HG02852 (cell line): ENCODE measurements around the gene SYTL3.
A peak's percentile ranks its signal among the peaks of the same experiment; 100 is the strongest.
"Not testable (repeated sequence)": the region's sequence is repeated elsewhere in the genome, so short reads cannot be mapped to it uniquely, and the experiment has no call there.

ENCODE experiments used
- ATAC-seq: cut with Tn5 transposase; IDR thresholded peaks from one replicate; pipeline ENCODE4 v1.9.1; 2021; ENCODE audit warnings: mild to moderate bottlenecking, moderate library complexity; ENCODE audit not compliant: unreplicated experiment

SYTL3 gene

DNA sequence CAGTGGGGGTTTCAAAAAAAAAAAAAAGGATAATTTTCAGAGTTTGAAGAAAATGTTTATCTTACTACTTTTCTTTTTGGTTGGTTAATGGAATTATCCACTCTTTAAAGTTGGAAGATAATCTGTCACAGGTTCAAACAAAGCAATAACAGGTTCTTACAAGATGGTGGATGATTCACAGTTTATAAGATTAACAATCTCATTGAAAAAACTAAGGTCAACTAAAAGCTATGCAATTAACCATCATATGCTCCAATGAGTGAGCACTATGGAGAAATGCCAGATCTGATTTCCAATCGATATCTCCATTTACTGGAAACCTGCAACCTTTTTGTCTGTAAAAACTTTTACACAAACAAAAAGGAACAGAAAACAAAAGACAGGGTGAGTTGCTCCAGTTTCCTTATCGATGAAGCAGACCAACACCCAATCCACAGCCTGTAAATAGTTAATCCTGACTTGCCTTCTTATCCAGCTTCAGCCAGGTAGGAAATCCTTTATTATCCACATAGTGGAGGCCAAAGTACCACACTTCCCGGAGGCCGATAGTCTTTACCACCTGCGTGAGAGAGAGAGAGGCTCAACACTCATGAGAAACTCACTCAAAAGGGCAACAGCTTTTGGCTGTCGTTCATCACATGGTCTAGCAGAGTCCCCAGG is 136.9 kb downstream of the SYTL3 start:
- ATAC-seq: no peak

DNA sequence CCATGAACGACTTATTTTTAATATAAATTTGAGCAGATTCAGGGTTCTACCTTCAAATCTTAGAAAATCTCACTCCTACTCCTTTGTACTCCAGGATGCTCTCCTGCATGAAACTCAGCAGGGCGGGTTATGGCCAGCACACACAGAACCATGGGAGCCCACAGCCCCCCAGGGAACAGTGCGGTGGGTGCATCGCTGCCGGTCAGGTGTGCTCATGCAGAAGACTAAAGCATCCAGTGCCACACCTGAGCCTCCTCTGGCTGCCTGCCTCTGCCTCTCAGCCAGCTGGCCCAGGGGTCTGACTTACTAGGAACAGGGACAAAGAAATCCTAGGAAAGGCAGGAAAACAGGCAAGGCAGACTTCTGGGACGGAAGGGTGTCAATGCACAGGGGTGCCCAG is 137.5 kb downstream of the SYTL3 start:
- ATAC-seq: no peak

DNA sequence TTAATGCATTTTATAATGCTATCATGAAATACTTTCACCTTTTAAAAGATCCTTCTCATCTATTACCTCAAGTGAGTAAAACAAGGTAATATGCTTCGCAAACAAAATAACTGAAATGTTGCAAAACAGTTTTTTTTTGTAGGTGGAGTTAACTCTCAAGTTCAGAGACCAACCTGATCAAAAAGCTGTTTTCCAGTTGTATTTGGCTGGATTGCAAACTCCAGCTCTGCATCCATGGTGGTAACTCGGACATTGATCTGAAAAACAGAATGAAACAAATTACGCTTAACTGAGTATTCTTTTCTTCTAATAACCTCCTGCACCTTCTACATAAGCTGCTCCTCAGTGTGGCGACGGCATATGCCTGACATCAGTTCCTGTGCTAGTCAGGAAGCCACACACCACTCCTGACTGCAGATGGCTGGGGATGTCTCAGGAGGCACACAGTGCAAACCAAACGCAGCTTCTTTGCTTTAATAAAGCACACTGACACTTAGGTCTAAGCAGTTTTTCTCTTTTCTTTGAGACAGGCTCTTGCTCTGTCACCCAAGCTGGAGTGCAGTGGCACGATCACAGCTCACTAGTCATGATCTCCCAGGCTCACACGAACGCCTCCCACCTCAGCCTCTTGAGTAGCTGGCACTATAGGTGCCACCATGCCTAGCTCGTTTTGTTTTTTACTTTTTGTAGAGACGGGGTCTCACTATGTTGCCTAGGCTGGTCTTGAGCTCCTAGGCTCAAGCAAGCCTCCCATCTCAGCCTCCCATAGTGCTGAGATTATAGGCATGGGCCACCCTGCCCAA is 139.5 kb downstream of the SYTL3 start:
- peak; percentile 38 for ATAC-seq

DNA sequence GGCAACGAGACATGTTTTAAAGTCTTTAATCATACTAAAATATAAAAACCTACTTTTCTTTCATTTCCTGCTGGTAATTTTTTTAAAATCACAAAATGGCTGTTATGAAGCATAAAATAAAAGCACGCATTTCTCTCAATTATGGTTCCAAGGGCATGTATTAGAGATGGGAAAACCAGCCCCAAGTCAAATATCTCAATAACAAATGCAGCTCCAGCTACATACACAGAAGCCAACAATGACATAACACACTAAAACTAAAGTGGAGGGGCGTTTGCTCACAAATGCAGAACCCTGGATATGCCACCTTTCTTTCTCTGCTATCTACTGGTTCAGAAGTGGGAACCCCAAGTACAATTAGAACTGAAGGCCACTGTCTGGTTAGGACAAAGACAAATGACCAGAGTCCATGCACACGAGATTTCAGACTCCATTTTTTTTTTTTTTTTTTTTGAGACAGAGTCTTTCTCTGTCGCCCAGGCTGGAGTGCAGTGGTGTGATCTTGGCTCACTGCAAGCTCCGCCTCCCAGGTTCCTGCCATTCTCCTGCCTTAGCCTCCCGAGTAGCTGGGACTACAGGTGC is 141.5 kb downstream of the SYTL3 start:
- ATAC-seq: no peak

DNA sequence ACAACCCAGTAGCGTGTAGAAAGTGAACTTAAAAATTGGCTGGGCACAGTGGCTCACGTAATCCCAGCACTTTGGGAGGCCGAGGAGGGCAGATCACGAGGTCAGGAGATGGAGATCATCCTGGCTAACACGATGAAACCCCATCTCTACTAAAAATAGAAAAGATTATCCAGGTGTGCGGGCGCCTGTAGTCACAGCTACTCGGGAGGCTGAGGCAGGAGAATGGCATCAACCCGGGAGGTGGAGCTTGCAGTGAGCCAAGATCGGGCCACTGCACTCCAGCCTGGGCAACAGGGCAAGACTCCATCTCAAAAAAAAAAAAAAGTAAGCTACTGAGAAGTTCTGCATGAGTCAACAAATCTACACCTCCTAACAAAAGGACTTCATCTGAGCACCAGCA is 142.7 kb downstream of the SYTL3 start:
- not testable (repeated sequence) for ATAC-seq

DNA sequence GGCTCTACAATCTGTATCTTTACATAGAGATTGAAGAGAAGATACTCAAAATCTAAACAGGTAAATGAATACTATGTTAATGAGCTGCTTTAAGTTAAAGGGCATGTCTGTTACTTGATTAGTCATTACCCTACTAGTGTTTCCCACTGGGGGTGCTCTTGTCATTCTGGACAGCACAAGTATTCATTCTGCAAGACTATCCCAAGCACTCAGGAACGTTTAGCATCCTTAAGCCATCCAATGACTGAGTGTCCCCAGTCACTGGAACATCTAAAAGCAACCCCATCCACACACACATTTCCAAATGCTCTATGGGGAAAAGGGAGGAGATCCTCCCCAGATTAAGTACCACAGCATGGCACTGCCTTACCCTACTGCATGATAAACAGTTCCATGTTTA is 143.6 kb downstream of the SYTL3 start:
- ATAC-seq: peak; percentile 58

DNA sequence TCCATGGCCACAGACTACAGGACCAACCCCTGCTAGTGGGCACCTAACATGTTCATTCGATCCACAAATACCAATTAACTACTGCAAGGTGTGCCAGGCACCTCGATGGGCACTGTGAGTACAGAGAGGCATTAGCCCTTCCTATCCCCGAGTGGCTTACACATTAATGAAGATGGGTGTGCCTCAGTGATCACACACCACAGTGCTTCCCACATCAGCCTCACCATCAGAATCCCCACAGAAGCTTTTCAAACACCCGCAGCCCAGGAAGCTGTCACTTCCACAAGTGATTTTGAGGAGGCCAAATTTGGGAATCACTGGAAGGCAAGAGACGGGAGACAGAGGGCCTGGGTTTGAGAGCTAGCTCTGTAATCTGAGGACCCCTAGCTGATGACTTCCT is 145.7 kb downstream of the SYTL3 start:
- no peak for ATAC-seq

DNA sequence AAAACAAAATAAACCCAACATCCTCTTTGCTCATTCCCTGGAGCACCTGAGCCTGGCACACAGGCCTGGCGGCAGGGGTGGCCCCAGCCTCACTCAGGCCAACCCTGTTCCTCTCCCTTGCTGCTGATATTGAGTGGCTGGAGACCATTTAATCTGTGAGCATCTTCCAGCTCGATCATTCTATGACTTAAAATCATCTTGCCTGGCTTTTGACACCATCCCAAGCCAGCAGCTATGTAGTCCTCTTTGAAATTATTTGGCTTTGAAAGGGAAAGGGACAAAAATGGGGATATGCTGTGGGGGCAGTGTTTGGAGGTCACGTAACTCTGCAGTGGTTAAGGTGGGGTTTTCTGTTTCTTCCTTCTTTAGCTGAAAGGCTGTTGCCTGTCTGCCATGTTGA is 146.5 kb downstream of the SYTL3 start:
- no peak for ATAC-seq

DNA sequence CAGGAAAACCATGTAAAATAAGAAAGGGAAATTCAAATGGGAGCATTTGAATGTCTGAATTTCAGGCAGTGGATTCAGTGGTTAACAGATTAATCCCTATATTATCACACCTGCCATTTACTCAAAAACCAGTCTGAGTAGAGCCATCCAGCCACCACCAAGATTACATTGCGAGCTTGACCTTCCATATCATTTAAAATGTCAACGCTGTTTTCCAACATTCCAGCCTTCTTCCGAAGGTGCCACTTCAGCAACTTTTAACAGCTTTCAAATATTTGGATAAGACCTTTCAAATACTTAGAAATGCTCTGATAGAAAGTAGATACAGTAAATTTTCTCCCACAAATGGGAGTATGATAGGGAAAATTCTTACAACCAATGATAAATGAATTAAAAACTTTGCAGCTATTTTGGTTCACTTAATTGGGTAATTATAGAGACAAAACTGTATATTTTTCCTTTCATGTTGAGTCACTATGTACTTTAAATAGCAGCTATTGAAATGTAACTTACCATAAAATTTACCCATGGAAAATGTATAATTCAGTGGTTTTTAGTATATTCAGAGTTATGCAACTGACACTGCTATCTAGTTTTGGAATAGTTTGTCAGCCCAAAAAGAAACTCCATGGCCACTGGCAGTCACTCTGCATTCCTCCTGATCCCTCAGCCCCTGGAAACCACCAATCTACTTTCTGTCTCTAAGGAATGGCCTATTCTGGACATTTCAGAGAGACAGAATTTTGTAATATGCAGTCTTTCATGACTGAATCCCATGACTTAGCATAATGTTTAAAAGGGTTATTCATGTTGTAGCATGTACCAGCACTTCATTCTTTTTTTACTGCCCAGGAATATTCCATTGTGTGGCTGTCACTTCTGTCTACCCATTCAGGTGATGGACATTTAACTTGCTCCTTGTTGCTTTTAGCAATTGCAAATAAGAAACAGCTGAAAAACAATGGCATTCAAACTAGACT is 147.8 kb downstream of the SYTL3 start:
- no peak for ATAC-seq

DNA sequence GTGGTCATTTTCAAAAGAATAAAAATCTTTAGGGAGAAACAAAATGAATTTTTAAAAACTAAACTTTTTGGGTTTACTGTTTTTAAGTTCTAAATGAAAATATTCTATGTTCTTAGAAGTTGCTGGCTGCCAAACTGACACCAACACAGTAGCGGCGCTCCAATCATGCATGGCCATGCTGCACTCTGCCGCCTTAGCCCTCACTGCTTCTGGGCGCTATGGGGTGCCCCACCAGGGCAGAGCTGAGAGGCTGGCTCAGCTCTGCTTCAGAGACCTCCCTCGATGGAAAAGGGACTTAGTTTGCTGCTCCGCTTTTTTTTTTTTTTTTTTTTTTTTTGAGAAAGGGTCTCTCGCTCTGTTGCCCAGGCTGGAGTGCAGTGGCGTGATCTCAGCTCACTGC is 148.5 kb downstream of the SYTL3 start:
- no peak for ATAC-seq

DNA sequence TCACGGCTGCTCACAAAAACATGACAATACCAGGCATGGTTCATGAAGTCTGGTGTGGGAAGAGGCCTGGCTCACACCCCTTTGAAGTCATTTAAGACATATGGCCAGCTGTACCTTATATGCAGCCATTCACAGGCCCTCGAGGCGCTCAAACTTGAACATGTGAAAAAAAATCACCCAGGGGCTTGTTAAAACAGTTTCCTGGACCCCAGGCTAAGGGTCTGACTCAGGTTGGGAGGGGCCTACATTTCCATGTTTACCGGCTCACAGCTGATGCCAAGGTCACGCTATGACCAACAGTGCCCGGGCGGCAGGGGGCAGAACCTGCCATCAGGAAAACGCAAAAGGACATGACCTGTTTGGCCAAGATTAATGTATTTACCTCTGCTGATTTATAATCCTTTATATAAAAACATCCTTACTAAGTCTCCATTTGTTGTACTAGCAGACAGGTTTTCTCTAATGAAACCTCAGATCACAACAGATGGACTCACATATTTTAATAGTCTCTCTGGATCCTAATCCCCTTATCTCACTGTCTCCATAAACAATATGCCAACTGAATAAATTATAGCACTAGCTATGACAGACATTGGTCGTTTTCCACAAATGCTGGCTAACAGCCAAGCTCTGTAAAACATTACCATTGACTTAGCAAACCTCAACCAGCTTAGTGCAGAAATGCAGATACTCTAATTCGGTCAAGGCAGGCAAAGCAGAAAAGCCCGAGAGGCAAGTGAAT is 149.4 kb downstream of the SYTL3 start:
- no peak for ATAC-seq

DNA sequence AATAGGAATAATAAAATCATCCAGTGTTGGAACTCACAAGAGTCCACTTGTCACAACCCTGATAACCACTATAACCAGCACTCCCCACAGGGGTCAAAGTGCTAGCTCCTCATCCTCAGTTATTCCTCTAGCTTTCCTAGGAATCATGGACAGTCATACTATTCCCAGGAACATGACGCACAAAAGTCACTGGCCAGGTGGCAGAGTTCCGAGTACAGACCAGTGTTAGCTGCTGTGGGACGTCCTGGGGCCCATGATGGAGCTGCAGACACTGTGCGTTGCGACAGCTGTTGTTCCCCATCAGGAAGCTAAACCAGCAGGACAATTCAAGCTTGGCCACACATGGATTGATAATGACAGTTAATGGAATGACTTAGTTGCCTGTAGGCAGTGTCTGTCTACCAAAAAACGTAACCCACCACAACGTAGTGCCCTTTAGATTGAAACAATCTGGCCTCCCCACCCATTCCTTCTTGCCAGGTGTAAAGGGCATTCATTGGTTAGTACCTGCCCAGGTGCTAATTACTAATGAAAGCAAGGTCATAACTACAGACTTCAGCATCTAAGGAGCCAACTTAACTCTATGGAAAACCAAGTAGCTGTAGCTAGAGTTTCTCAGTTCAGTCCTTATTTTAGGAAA is 151.9 kb downstream of the SYTL3 start:
- ATAC-seq: no peak

DNA sequence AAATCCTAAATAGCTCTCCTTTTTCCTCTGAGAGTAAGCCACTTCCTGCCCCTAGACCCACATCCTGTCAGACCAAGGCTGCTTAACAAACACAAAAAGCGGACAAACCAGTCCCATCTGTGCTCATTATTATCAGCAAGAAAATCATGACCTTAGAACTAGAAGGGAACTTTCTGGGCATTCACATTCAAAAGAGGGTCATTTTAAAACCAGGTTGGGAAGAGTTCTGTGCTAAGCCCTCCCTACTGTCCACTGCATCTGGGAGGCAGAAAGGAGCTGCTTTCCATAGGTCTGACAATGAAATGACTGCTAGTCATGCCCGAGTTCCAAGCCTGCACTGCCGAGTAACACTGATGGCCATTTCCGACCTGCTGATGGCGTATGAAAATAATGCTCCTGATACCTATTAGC is 153.9 kb downstream of the SYTL3 start:
- peak; percentile 71 for ATAC-seq

DNA sequence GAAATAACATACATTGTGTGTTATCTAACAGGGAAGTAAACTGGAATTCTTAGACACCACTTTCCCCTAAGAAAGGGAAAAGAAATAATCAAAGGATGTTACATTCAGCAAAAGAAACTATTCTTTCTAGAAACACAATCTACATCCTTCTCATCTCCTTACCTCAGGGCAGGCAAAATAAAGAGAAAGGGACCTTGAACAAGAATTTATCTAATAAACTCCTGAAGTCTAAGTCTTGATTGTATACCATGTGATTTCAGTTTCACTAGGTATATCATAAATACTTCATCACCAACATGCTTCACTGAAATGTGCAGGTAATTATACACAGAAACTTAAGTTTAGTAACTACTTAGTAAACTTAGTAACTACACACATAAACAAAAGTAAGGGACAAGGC is 154.4 kb downstream of the SYTL3 start:
- no peak for ATAC-seq

DNA sequence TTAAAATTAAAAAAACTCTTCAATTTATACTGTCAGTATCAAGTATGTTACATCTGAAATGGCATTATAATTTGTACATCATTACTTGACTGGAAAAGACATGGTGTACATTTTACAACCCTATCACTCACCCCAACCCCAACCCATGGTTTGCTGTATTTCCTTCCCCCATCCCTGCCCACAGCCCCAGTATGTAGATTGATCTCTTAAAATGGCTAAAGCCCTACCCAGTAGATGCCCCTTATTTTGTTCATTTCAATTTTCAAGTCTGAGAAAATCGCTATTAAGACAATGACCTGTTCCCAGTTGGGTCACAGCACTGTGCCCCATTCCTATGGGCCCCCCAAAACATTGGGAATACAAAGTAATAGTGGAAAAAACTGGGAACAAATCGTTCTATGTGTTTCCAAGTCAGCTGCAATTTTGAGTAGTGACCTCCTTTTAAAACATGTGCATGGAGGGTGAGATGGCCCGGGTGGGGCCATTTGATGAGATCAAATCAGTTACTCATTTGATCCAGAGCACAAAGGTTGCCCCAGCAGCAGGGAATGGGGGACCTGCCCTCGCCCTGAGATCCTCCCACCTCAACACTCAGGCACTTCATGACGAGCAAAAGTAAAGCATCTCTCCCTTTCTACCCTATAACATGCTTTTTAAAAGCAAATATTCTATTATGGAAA is 156.0 kb downstream of the SYTL3 start:
- no peak for ATAC-seq

DNA sequence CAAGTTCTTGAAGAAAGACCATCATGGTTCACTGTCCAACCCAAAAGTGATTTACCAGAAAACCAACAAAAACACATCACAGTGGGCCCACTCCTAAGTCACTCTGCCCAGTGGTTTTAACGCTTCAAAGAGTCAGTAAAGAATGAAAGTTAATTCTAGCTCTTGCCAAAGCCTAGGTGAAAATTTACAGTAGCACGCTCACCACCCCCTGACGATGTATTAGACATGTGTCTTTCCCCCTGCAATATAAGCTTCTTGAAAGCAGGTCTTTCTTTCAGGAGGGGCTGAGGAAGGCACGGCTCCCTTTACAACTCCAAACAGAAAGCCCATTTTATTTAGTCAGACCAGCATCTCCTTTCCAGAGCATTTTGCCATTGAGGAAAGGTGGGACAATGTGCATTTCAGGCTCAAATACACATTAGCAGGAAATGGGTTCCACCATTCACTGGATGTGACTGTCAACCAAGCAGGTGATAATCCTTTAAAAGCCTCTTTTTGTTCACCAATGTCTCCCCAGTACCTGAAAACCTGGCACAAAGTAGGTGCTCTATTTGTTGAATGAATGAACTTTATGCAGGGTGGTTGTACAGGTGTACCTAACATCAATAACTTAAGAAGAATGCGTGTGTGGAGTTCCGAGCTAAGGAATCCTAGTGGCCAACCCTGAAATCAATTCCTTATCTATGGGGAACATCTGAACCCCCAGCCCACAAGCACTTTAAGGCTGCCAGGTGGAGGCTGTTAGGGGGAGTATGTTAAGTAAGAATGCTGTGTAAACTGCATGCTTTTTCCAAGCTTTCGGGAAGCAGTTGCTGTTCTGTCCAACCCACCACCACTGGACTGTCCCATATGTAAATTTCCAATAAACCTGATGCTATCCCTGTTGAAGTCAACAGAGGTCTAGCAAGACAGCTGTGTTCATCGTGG is 157.9 kb downstream of the SYTL3 start:
- ATAC-seq: no peak

DNA sequence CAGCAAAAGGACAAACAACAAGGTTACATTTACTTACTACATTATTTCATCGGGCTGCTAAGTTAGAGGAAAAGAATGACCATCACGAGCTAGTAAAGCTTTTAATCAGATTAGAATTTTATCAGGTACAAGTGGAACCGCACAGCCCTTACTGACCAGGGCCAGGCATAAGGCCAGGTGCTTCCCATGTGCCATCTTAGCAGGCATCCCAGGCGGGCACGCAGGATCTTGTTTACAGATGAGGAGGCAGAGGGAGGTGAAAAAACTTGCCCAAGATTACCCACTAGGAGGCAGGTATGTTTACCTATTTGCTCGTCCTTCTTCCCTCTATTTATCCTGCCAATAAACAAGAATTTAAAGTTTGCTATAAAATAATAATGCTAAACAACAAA is 158.6 kb downstream of the SYTL3 start:
- ATAC-seq: no peak

DNA sequence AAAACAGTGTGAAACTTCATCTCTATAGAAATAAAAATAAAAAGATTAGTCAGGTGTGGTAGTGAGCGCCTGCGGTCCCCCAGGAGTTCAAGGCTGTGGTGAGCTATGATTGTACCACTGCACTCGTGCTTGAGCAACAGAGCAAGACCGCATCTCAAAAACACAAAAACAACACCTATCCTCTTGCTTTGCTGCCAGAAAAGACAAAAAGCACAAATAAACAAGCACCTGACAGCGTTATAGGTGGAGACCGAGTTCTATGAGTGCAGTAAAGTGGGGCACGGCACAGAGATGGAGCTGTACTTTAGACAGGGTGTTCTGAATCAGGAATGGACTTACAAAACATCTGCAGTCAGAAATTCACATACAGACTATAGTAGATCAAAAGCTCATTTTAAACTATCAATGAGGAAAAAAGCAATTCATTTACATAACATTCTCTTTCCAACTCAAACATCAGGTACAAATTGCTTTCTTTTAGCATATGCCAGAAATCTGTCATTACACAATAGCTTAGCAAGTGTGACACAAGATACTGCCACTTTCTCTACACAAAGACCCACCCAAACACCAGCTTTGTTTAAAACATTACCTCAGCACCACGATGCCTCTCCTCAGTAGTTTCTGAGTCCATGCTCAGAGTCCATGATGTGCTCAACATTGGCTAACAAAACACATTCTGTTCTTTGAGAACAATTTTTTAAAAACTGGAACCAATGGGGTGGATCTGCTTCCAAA is 159.3 kb downstream of the SYTL3 start:
- ATAC-seq: peak; percentile 76
